ENCODE measurements around the gene MSI2.
A peak's percentile ranks its signal among the peaks of the same experiment; 100 is the strongest.

MSI2 gene

GRCh38 chr17:57453841-57454425, 197.6 kb downstream of the MSI2 start:
- peak overlapping the region; percentile 61 for H3K4me2 ChIP-seq (ENCODE audit: low read depth, low read length, poor library complexity, severe bottlenecking)
- peaks cover 34% of the 10 kb centered on the region for H3F3A ChIP-seq (ENCODE audit: low read depth)
- H3K9ac ChIP-seq (ENCODE audit: low read depth, low read length, poor library complexity, severe bottlenecking), result peak overlapping the region; percentile 89
- no peak overlapping the region for H2AFZ ChIP-seq (ENCODE audit: low read length)
- H3K36me3 ChIP-seq (ENCODE audit: insufficient read depth, low read length), result peaks cover 43% of the 10 kb centered on the region; the same call in 1 of the 2 replicates
- peaks cover 78% of the 10 kb centered on the region for H3K79me2 ChIP-seq (ENCODE audit: insufficient read depth, low read length)
- H3K27me3 ChIP-seq (ENCODE audit: insufficient read depth, low read length, poor library complexity, severe bottlenecking), result no peaks in the 10 kb centered on the region
- no peaks in the 10 kb centered on the region for H3K9me2 ChIP-seq (replicated peaks; ENCODE audit: low read depth, low read length)
- no peaks in the 10 kb centered on the region for H4K20me1 ChIP-seq (ENCODE audit: insufficient read depth, low read length, poor library complexity, severe bottlenecking)
- H3K4me1 ChIP-seq (ENCODE audit: insufficient read depth, low read length, poor library complexity, severe bottlenecking), result peaks cover 89% of the 10 kb centered on the region
- H3K9me3 ChIP-seq (ENCODE audit: insufficient read depth, low read depth, low read length), result no peaks in the 10 kb centered on the region
- no peak for TF ChIP-seq CTCF (conservative IDR thresholded peaks at IDR 0.05; ENCODE audit: low read length)
- TF ChIP-seq EZH2phosphoT487 (IDR thresholded peaks at IDR 0.05; ENCODE audit: borderline replicate concordance), result no peak
- peak overlapping the region; percentile 7 for H3K4me3 ChIP-seq (ENCODE audit: low read length, poor library complexity, severe bottlenecking)

- H3K9me2 ChIP-seq (replicated peaks; ENCODE audit: low read depth, low read length), result no peaks in the 10 kb centered on the region
- peaks cover 88% of the 10 kb centered on the region for H3K4me1 ChIP-seq (ENCODE audit: insufficient read depth, low read length, poor library complexity, severe bottlenecking)
- no peaks in the 10 kb centered on the region for H4K20me1 ChIP-seq (ENCODE audit: insufficient read depth, low read length, poor library complexity, severe bottlenecking)
- no peak overlapping the region for H2AFZ ChIP-seq (ENCODE audit: low read length)
- H3F3A ChIP-seq (ENCODE audit: low read depth), result peaks cover 34% of the 10 kb centered on the region
- H3K9me3 ChIP-seq (ENCODE audit: insufficient read depth, low read depth, low read length), result no peaks in the 10 kb centered on the region
- peak overlapping the region; percentile 44 for H3K4me3 ChIP-seq (ENCODE audit: low read length, poor library complexity, severe bottlenecking)
- H3K4me2 ChIP-seq (ENCODE audit: low read depth, low read length, poor library complexity, severe bottlenecking), result peak overlapping the region; percentile 61
- TF ChIP-seq CTCF (conservative IDR thresholded peaks at IDR 0.05; ENCODE audit: low read length) (no peak), EZH2phosphoT487 (IDR thresholded peaks at IDR 0.05; ENCODE audit: borderline replicate concordance) (no peak)
- H3K79me2 ChIP-seq (ENCODE audit: insufficient read depth, low read length), result peaks cover 78% of the 10 kb centered on the region
- no peaks in the 10 kb centered on the region for H3K27me3 ChIP-seq (ENCODE audit: insufficient read depth, low read length, poor library complexity, severe bottlenecking)
- peaks cover 40% of the 10 kb centered on the region; the same call in 1 of the 2 replicates for H3K36me3 ChIP-seq (ENCODE audit: insufficient read depth, low read length)
- peak overlapping the region; percentile 89 for H3K9ac ChIP-seq (ENCODE audit: low read depth, low read length, poor library complexity, severe bottlenecking)
Observed at GRCh38 chr17:57454729-57455062, 198.4 kb downstream of the MSI2 start.

- H3K9me2 ChIP-seq (replicated peaks; ENCODE audit: low read depth, low read length), result no peaks in the 10 kb centered on the region
- H3K4me3 ChIP-seq (ENCODE audit: low read length, poor library complexity, severe bottlenecking), result peak overlapping the region; percentile 64
- H3K9ac ChIP-seq (ENCODE audit: low read depth, low read length, poor library complexity, severe bottlenecking), result peak overlapping the region; percentile 92
- H3F3A ChIP-seq (ENCODE audit: low read depth), result peaks cover 34% of the 10 kb centered on the region
- H3K79me2 ChIP-seq (ENCODE audit: insufficient read depth, low read length), result peaks cover 77% of the 10 kb centered on the region
- peaks cover 86% of the 10 kb centered on the region for H3K4me1 ChIP-seq (ENCODE audit: insufficient read depth, low read length, poor library complexity, severe bottlenecking)
- no peaks in the 10 kb centered on the region for H3K27me3 ChIP-seq (ENCODE audit: insufficient read depth, low read length, poor library complexity, severe bottlenecking)
- peak overlapping the region; percentile 70 for H3K4me2 ChIP-seq (ENCODE audit: low read depth, low read length, poor library complexity, severe bottlenecking)
- no peak overlapping the region for H2AFZ ChIP-seq (ENCODE audit: low read length)
- H3K9me3 ChIP-seq (ENCODE audit: insufficient read depth, low read depth, low read length), result no peaks in the 10 kb centered on the region
- no peaks in the 10 kb centered on the region for H4K20me1 ChIP-seq (ENCODE audit: insufficient read depth, low read length, poor library complexity, severe bottlenecking)
- no peak for TF ChIP-seq EZH2phosphoT487 (IDR thresholded peaks at IDR 0.05; ENCODE audit: borderline replicate concordance)
- no peak for TF ChIP-seq CTCF (conservative IDR thresholded peaks at IDR 0.05; ENCODE audit: low read length)
- peaks cover 40% of the 10 kb centered on the region; the same call in 1 of the 2 replicates for H3K36me3 ChIP-seq (ENCODE audit: insufficient read depth, low read length)
Observed at GRCh38 chr17:57455063-57455914, 199.0 kb downstream of the MSI2 start.
